Breast epithelium (tissue), 4 donors: ENCODE measurements around the gene CDH20. TPM values are rescaled to one million over a fixed set of nuclear protein-coding genes. Genes with fewer than 3 reads are reported as not detected.

Experiments
- DNase-seq, 2 donors: peaks; one replicate each; pipeline ENCODE4 v3.0.0-alpha.2; 2019; ENCODE audit warnings: low spot score in 2 of 2
- H3K27ac ChIP-seq, 2 donors: fragments of 200-600 bp; sonication (generic) in 1 of 2; one replicate each; pipeline ENCODE4 v1.5.1; 2016 to 2019; ENCODE audit warnings: mild to moderate bottlenecking in 1 of 2
- H3K27me3 ChIP-seq, 2 donors: fragments of 200-600 bp; sonication (generic) in 1 of 2; one replicate each; pipeline versions ENCODE4 v1.5.1 to v1.6.0; 2017 to 2019; ENCODE audit warnings: control low read depth in 1 of 2, mild to moderate bottlenecking in 1 of 2
- H3K36me3 ChIP-seq: fragments of 200-600 bp; one replicate; pipeline ENCODE4 v1.5.1; 2019
- H3K4me1 ChIP-seq, 2 donors: fragments of 200-600 bp; sonication (generic); one replicate each; pipeline ENCODE4 v1.5.1; 2016 to 2019; ENCODE audit warnings: control low read depth in 1 of 2
- H3K4me3 ChIP-seq, 3 donors: fragments of 200-600 bp; sonication (generic); 1 replicate in 2 of 3; 2 replicates in 1 of 3; pipeline ENCODE4 v1.5.1; 2016 to 2019; ENCODE audit warnings: mild to moderate bottlenecking in 3 of 3, moderate library complexity in 2 of 3
- H3K9me3 ChIP-seq, 2 donors: fragments of 200-600 bp; sonication (generic) in 1 of 2; one replicate each; pipeline ENCODE4 v1.5.1; 2016 to 2019; ENCODE audit warnings: control low read depth in 1 of 2
- CTCF ChIP-seq, 3 donors: fragments of 450-650 bp; IDR thresholded peaks; one replicate each; pipeline ENCODE4 v1.5.1; 2016 to 2017; ENCODE audit warnings: antibody characterized with exemption in 3 of 3, mild to moderate bottlenecking in 3 of 3, moderate library complexity in 3 of 3
- POLR2A ChIP-seq: fragments of 450-650 bp; IDR thresholded peaks from one replicate; pipeline ENCODE4 v1.6.1; 2016; ENCODE audit warnings: antibody characterized with exemption, mild to moderate bottlenecking, moderate library complexity
- POLR2AphosphoS5 ChIP-seq, 3 donors: sonication (generic); formaldehyde crosslinking; IDR thresholded peaks; one replicate each; pipeline ENCODE4 v1.6.1; 2017; ENCODE audit warnings: antibody characterized with exemption in 3 of 3
- intact Hi-C: fragments of 100-400 bp; cut with DNase I; formaldehyde crosslinking; loops from one replicate; pipeline ENCODE4 v1.15.1; 2023; ENCODE audit warnings: low total_unique reads
- total RNA-seq, 3 donors: library from RNA; depleted of rRNA; stranded (reverse); fragments of >200 nt; gene quantifications; one replicate each; pipeline ENCODE4 v1.1.0, GENCODE V29; 2016

The CDH20 gene
- total RNA-seq, 3 donors from 2014 or later = 0.66 to 18.1 (median 1.2) TPM

GRCh38 chr18:61414086-61414485 is 80.9 kb downstream of the CDH20 start:
- Histone ChIP-seq H3K4me3 (no peak overlapping the region), H3K4me1 (no peaks in the 10 kb centered on the region), H3K27me3 (no peaks in the 10 kb centered on the region), H3K9me3 (no peaks in the 10 kb centered on the region), H3K27ac (no peak overlapping the region), H3K36me3 (no peaks in the 10 kb centered on the region)
- DNase-seq = no peak
- TF ChIP-seq POLR2A (no peak), POLR2AphosphoS5 (IDR thresholded peaks at IDR 0.05) (no peak), CTCF (IDR thresholded peaks at IDR 0.05) (no peak)
- intact Hi-C loops = no loop called here

- intact Hi-C loops = no loop called here
- no peaks in the 10 kb centered on the region for H3K9me3 ChIP-seq
Observed at GRCh38 chr18:61419763-61420162, 86.5 kb downstream of the CDH20 start.

GRCh38 chr18:61420218-61420885 is 87.1 kb downstream of the CDH20 start:
- TF ChIP-seq POLR2A = no peak
- TF ChIP-seq POLR2AphosphoS5 (IDR thresholded peaks at IDR 0.05) = no peak
- no peak for TF ChIP-seq CTCF (IDR thresholded peaks at IDR 0.05)
- H3K27me3 ChIP-seq = no peaks in the 10 kb centered on the region

More at GRCh38 chr18:61419763-61420162, 86.5 kb downstream of the CDH20 start:
- no peak for TF ChIP-seq POLR2AphosphoS5 (IDR thresholded peaks at IDR 0.05)
- no peak for TF ChIP-seq POLR2A
- TF ChIP-seq CTCF (IDR thresholded peaks at IDR 0.05) = no peak
- no peaks in the 10 kb centered on the region for H3K4me1 ChIP-seq
- H3K27me3 ChIP-seq = no peaks in the 10 kb centered on the region
- DNase-seq = no peak
- no peaks in the 10 kb centered on the region for H3K36me3 ChIP-seq
- no peak overlapping the region for H3K27ac ChIP-seq
- H3K4me3 ChIP-seq = no peak overlapping the region

GRCh38 chr18:61426492-61427053 is 93.3 kb downstream of the CDH20 start:
- H3K4me1 ChIP-seq = no peaks in the 10 kb centered on the region
- TF ChIP-seq POLR2AphosphoS5 (IDR thresholded peaks at IDR 0.05) (no peak), CTCF (IDR thresholded peaks at IDR 0.05) (no peak), POLR2A (no peak)
- H3K4me3 ChIP-seq = no peak overlapping the region
- H3K9me3 ChIP-seq = no peaks in the 10 kb centered on the region
- no peaks in the 10 kb centered on the region for H3K36me3 ChIP-seq
- DNase-seq = no peak
- H3K27ac ChIP-seq = no peak overlapping the region
- intact Hi-C loops = no loop called here
- H3K27me3 ChIP-seq = no peaks in the 10 kb centered on the region

More at GRCh38 chr18:61420218-61420885, 87.1 kb downstream of the CDH20 start:
- H3K27ac ChIP-seq = no peak overlapping the region
- intact Hi-C loops = no loop called here
- no peak for DNase-seq
- H3K36me3 ChIP-seq = no peaks in the 10 kb centered on the region
- no peaks in the 10 kb centered on the region for H3K9me3 ChIP-seq
- H3K4me1 ChIP-seq = no peaks in the 10 kb centered on the region
- H3K4me3 ChIP-seq = no peak overlapping the region

GRCh38 chr18:61428266-61428665 is 95.0 kb downstream of the CDH20 start:
- Histone ChIP-seq H3K4me1 (no peaks in the 10 kb centered on the region), H3K27ac (no peak overlapping the region), H3K9me3 (no peaks in the 10 kb centered on the region), H3K27me3 (no peaks in the 10 kb centered on the region), H3K36me3 (no peaks in the 10 kb centered on the region), H3K4me3 (no peak overlapping the region)
- TF ChIP-seq POLR2A (no peak), POLR2AphosphoS5 (IDR thresholded peaks at IDR 0.05) (no peak), CTCF (IDR thresholded peaks at IDR 0.05) (no peak)
- intact Hi-C loops = no loop called here
- no peak for DNase-seq
